Activated CD4-positive, alpha-beta T cell treated with anti-CD3 and anti-CD28 coated beads for 1 hour (primary cell): ENCODE results near the gene SH3D19.
A peak's percentile ranks its signal among the peaks of the same experiment; 100 is the strongest.
"Not testable (repeated sequence)": the region's sequence is repeated elsewhere in the genome, so short reads cannot be mapped to it uniquely, and the experiment has no call there.

Source experiments
- DNase-seq: peaks from one replicate; pipeline ENCODE4 v3.0.0-alpha.2; 2020

Gene SH3D19

GRCh38 chr4:151325111-151325948, at the start of gene SH3D19:
Gene SH3D19 (minus strand): TSS chr4:151325605. CDS start chr4:151325352, 253 bp downstream.
- DNase-seq = no peak

GRCh38 chr4:151362404-151363164, 37.2 kb upstream of the SH3D19 start:
- peak; percentile 61 for DNase-seq

DNA sequence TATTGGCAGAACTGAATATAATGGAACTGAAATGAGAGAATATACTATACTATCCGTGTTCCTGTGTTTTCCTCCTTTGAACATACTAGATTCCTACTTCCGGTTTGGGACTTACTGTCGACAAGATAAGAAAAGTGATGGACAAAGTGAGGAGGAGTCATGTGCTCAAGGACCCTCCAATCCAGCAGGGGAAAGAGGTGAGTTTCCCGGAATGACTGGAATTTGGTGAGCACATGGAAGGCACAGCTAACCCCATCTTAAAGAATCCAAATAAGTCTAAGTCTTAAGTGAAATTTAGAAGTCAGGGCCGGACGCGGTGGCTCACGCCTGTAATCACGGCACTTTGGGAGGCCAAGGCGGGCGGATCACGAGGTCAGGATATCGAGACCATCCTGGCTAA, 36.6 kb upstream of the SH3D19 start:
- DNase-seq = no peak

- no peak for DNase-seq
These were observed 35.7 kb upstream of the SH3D19 start for GRCh38 chr4:151361126-151361525.

- DNase-seq = no peak
These were observed 34.2 kb upstream of the SH3D19 start for GRCh38 chr4:151359576-151359975.

DNA sequence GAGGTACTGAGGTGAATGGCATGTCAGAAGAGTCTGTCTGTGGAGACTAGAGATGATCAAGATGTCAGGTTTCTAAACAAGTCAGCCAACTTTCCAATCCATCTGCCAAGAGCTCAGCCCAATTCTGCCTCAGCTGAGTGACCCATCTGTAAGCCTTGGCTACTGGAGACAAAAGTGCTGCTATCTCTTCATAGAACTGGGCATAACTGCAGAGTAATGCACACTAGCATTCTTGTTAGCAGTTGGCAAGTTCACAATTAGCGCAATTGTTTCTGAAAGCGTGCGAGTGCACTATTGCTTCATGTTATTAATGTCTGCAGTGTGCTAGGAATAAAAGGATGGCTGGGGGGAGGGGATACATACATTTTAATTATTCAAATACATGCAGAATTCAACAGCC, 32.9 kb upstream of the SH3D19 start:
- DNase-seq = no peak

- DNase-seq = no peak
These were observed 31.1 kb upstream of the SH3D19 start for GRCh38 chr4:151356510-151356909.

- no peak for DNase-seq
These were observed 29.8 kb upstream of the SH3D19 start for GRCh38 chr4:151355155-151355554.

- no peak for DNase-seq
These were observed 22.3 kb upstream of the SH3D19 start for GRCh38 chr4:151347490-151348235.

GRCh38 chr4:151344948-151345347, 19.5 kb upstream of the SH3D19 start:
- no peak for DNase-seq

DNA sequence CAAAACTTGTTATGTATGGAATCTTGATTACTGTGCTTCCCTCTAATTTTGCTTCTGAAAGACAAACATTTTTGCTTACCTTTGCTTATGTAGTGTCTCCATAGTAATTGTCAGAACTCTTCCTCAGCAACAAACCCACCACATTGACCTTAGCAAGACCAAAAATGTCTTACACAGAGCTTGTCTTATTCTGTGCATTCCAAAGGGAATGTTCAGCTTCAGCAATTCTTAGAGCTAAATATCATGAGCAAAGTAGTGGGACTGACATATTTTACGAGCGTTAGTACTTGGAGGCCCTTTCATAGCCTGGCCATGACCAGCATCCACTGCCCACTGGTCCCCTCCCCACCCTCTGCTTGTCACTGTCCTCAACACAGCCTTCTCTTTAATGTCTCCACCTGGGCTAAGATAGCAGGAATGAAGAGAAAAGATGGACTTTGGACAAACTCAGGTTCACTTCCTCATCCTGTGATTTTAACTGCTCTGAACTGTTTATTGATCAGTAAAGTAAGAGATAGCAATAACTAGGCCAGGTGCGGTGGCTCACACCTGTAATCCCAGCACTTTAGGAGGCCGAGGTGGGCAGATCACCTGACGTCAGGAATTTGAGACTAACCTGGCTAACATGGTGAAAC, 15.5 kb upstream of the SH3D19 start:
- no peak for DNase-seq

DNA sequence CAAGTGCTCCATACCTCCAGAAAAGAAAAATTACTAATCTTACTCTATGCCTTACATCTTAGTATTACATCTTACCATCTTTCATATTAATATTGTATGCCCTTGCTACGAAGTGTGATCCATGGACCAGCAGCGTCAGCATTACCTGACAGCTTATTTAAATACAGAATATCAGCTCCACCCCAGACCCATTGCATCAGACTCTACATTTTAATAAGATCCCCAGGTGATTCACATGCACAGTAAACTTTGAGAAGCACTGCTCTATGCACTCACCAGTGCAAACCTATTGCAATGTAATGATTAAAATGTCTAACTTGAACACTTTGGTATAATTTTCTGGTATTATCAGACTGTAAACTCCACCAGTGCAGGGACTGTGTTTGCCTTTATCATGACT, 14.1 kb upstream of the SH3D19 start:
- DNase-seq = no peak

GRCh38 chr4:151331276-151332042, 6.1 kb upstream of the SH3D19 start:
- no peak for DNase-seq

- DNase-seq = no peak
These were observed 4.0 kb upstream of the SH3D19 start for GRCh38 chr4:151329217-151330007.

DNA sequence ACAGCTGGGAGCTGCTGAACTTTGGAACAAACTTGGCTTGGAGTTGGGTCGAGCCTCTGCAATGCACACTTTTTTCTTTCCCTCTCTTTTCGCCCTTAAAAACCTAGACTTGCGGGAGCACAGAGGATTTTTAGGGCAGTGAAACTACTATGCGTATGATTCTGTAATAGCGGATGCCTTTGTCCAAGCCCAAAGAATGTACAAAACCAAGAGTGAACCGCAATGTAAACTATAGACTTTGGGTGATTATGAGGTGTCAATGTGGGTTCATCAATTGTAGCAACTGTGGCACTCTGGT, 493 bp upstream of the SH3D19 start:
- DNase-seq = no peak

DNA sequence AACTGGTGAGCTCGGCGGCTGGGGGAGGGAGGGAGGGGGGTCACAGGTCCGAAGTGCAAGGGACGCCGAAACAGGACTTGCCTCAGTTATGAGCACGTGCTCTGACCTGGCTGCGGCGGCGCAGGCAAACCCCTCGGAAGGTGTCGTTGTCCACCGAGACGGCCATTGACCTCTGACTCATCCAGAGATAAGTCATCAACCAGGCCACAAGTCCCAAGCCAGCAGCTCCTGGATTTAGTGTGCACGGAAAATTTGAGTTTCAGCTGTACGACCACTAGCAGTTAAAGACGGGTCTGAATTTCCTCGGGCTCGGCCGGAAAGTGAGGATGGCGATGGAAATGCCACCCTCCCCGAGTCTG, 674 bp downstream of the SH3D19 start:
- no peak for DNase-seq

GRCh38 chr4:151324124-151324751, 1.2 kb downstream of the SH3D19 start:
- DNase-seq = no peak

- no peak for DNase-seq
These were observed 1.7 kb downstream of the SH3D19 start for GRCh38 chr4:151323667-151324066.

DNA sequence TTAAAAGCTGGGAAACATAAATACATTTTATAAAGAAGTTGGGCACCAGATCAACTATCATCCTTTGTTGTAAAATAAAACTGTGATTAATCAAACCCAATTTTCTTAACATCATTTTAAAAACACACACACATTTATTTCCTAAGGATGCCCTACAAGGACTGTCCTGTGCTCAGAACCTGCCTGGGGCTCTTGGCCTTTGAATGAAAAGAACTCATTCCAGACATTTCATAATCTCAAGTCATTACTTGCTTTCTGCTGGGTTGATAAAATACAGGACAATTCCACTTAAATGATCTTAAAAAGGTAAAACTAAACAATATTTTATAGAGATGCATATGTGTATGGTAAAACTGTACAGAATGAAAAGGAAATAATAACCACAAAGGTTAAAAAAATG, 2.8 kb downstream of the SH3D19 start:
- no peak for DNase-seq

GRCh38 chr4:151322161-151322560, 3.2 kb downstream of the SH3D19 start:
- DNase-seq = not testable (repeated sequence)

GRCh38 chr4:151321586-151321985, 3.8 kb downstream of the SH3D19 start:
- no peak for DNase-seq
